Spleen (tissue), 7 donors: ENCODE data around the gene SLC39A2.

Experiments
- POLR2A ChIP-seq, 3 donors: fragments of 450-650 bp; IDR thresholded peaks; one replicate each; pipeline ENCODE4 v1.5.1; 2017; ENCODE audit warnings: antibody characterized with exemption in 3 of 3, mild to moderate bottlenecking in 1 of 3
- TF ChIP-seq, protein P1 (sequence below), 11 experiments: fragments of 200-600 bp in 7 of 11; fragments of 450-650 bp in 4 of 11; sonication (generic) in 4 of 11; IDR thresholded peaks in 8 of 11; conservative IDR thresholded peaks in 3 of 11; 1 replicate in 7 of 11; 2 replicates in 4 of 11; pipeline versions ENCODE4 v1.4.0 to v1.8.0; 2016 to 2021; ENCODE audit warnings: antibody characterized with exemption in 11 of 11, inconsistent platforms in 4 of 11, mild to moderate bottlenecking in 1 of 11
- donor health status: DM: no; HTN: no; CAD: no; lungs with moderate emphysema.
- donor health status: DM: no; HTN: no; CAD: no.
- donor health status: DM: no; HTN: no; CAD: no.

DNA sequence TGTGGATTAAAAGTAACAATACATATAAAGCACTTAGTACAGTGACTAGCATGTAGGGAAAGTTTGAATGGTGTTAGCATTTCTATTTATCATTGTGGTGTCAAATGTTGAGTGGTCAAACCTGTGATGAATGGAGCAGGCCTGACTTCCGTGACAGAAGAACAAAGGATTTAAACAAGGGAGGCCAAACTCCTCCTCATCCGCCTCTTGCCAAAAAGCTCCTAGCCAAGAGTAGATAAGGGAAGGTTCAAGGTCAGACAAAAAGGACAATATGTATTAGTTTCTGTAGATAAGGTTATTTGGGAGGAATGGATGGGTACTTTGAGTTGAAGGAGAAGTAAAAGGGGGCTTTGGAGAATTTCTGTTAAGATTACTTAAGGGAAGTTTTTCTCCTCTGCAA is 49.5 kb downstream of the SLC39A2 start:
- TF ChIP-seq, protein P1, sequence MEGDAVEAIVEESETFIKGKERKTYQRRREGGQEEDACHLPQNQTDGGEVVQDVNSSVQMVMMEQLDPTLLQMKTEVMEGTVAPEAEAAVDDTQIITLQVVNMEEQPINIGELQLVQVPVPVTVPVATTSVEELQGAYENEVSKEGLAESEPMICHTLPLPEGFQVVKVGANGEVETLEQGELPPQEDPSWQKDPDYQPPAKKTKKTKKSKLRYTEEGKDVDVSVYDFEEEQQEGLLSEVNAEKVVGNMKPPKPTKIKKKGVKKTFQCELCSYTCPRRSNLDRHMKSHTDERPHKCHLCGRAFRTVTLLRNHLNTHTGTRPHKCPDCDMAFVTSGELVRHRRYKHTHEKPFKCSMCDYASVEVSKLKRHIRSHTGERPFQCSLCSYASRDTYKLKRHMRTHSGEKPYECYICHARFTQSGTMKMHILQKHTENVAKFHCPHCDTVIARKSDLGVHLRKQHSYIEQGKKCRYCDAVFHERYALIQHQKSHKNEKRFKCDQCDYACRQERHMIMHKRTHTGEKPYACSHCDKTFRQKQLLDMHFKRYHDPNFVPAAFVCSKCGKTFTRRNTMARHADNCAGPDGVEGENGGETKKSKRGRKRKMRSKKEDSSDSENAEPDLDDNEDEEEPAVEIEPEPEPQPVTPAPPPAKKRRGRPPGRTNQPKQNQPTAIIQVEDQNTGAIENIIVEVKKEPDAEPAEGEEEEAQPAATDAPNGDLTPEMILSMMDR (IDR thresholded peaks at IDR 0.05 in 8 of 11, conservative IDR thresholded peaks at IDR 0.05 in 3 of 11) = no peak
- TF ChIP-seq POLR2A (IDR thresholded peaks at IDR 0.05) = no peak
